Dermis microvascular lymphatic vessel endothelial cell (primary cell): ENCODE data around the gene PLAGL2. TPM values are rescaled to one million over a fixed set of nuclear protein-coding genes. Genes with fewer than 3 reads are reported as not detected.
"Not testable (repeated sequence)": the region's sequence is repeated elsewhere in the genome, so short reads cannot be mapped to it uniquely, and the experiment has no call there.

Source experiments
- DNase-seq, 2 donors: peaks; one replicate each; pipeline versions ENCODE4 v3.0.0 to v3.0.0-alpha.2; 2010; ENCODE audit warnings: low read depth in 2 of 2
- total RNA-seq: library from RNA; depleted of rRNA; stranded (reverse); fragments of >200 nt; gene quantifications from 2 replicates; pipeline ENCODE4 v1.2.1, GENCODE V29; 2014

Gene PLAGL2
- total RNA-seq, 1 donor from 2014 or later = 2.3 TPM

- DNase-seq = no peak
These were observed 3.1 kb downstream of the PLAGL2 start for GRCh38 chr20:32204205-32205109.

GRCh38 chr20:32203356-32204204, 4.0 kb downstream of the PLAGL2 start:
- no peak for DNase-seq

- DNase-seq = no peak
These were observed 5.6 kb downstream of the PLAGL2 start for GRCh38 chr20:32201977-32202363.

- no peak for DNase-seq
These were observed 6.1 kb downstream of the PLAGL2 start for GRCh38 chr20:32201296-32201976.

- DNase-seq = no peak
These were observed 8.5 kb downstream of the PLAGL2 start for GRCh38 chr20:32199006-32199405.

- DNase-seq = not testable (repeated sequence)
These were observed 10.4 kb downstream of the PLAGL2 start for GRCh38 chr20:32197136-32197535.

GRCh38 chr20:32196613-32197012, 10.9 kb downstream of the PLAGL2 start:
- DNase-seq = not testable (repeated sequence)

GRCh38 chr20:32195581-32195980, 12.0 kb downstream of the PLAGL2 start:
- DNase-seq = no peak

- DNase-seq = no peak
These were observed 13.5 kb downstream of the PLAGL2 start for GRCh38 chr20:32193996-32194395.

GRCh38 chr20:32193336-32193735, 14.2 kb downstream of the PLAGL2 start:
- DNase-seq = not testable (repeated sequence)

GRCh38 chr20:32192698-32193097, 14.8 kb downstream of the PLAGL2 start:
- DNase-seq = peak in 1 of 2 donors; percentile 59

GRCh38 chr20:32191873-32192272, 15.7 kb downstream of the PLAGL2 start:
- no peak for DNase-seq

- DNase-seq = no peak
These were observed 16.1 kb downstream of the PLAGL2 start for GRCh38 chr20:32191422-32191821.

GRCh38 chr20:32190616-32191415, 16.7 kb downstream of the PLAGL2 start:
- DNase-seq = no peak

- DNase-seq = peak in 1 of 2 donors; percentile 26
These were observed 17.6 kb downstream of the PLAGL2 start for GRCh38 chr20:32189691-32190615.

GRCh38 chr20:32189123-32189410, 18.5 kb downstream of the PLAGL2 start:
- no peak for DNase-seq

- DNase-seq = no peak
These were observed 19.0 kb downstream of the PLAGL2 start for GRCh38 chr20:32188376-32189122.

- no peak for DNase-seq
These were observed 21.0 kb downstream of the PLAGL2 start for GRCh38 chr20:32186506-32186905.

- DNase-seq = no peak
These were observed 22.5 kb downstream of the PLAGL2 start for GRCh38 chr20:32184961-32185603.
